Measurements from ENCODE around the gene UBE2D1.

UBE2D1 gene

DNA sequence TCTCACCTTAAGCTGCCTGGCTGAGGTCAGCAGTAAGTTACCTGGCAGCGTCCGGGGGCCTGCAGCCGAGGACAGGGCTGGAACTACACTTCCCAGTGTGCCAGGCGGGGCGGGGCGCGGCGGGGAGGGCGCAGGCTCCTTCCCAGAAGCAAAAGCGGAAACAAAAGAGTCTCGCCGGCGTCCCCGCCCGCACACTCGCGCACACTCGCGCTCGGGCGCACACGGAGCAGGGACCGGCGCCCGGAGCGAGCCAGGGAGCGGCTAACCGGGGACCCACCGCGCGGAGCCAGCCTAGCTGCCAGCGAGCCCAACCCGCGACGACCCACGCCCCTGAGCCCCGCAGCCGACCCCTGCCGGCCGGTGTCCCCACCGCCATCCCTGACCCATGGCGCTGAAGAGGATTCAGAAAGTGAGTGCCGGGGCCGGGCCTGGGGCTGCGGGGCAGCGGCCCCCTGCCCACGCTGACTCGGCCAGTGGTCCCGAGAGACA lies at the start of gene UBE2D1:
Gene UBE2D1 (plus strand): TSS at position 190 of the 489 bp plus-strand sequence. CDS start 196 bp downstream, at position 386.
- DNase-seq = peak; percentile 77

GRCh38 chr10:58291538-58292174 lies 43.1 kb upstream of the UBE2D1 start:
- peak; percentile 64 to 79 for DNase-seq

- no peak for DNase-seq
Measured at GRCh38 chr10:58293989-58294388, 40.8 kb upstream of the UBE2D1 start.

- DNase-seq = peak; percentile 73 to 79
Measured at GRCh38 chr10:58299580-58299979, 35.2 kb upstream of the UBE2D1 start.

GRCh38 chr10:58300676-58301075 lies 34.1 kb upstream of the UBE2D1 start:
- no peak for DNase-seq

DNA sequence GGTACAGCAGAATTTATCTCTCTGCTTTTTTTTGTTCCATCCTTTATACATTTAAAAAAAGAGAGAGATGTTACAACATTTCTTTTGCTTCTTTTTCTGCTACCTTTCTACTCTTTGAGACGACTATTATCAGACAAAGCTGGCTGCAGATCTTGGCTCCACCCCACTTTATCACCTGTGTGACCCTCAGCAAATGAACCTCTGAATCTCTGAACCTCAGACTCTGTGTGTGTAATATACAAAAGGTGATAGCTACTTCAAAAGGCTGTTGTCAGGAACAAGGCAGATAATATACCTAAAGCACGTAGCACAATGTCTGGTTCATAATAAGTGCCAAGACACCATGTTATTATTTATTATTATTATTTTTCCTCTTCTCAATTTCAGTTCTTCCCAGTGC lies 32.6 kb upstream of the UBE2D1 start:
- DNase-seq = no peak

- DNase-seq = no peak
Measured at GRCh38 chr10:58304099-58304633, 30.6 kb upstream of the UBE2D1 start.

GRCh38 chr10:58305821-58306220 lies 29.0 kb upstream of the UBE2D1 start:
- no peak for DNase-seq

DNA sequence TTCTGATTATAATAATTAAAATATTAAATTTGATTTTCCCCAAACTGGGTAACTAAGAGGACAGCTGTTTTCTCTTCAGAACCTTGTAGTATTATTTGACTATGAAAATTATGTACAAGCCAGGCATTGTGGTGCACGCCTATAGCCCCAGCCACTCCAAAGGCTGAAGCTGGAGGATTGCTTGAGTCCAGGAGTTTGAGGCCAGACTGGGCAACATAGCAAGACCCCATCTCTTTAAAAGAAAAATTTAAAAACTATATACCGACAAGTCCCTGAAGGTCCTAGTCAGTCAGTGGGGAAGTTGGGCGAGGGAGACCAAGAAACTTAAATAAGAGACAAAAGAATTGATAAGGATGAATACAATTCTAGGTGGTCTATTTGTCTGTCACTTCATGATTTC lies 27.1 kb upstream of the UBE2D1 start:
- DNase-seq = no peak

DNA sequence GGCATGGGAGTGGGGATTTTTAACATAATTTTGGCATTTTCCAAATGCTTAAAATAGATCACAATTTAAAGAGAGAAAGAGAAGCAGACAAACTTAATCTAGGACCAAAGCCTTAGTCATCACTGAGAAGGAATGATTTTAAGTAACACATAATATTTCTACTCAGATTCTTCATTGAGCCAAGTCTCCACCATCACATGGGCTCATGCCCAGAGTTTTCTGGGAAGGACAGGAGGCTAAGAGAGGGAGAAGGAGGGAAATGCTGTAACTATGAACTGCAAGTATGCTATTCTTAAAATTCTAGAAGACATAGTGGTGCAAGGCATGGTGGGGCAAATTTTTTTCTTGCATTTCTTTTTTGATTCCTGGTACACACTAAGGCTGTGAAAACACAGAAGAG lies 23.8 kb upstream of the UBE2D1 start:
- DNase-seq = no peak

DNA sequence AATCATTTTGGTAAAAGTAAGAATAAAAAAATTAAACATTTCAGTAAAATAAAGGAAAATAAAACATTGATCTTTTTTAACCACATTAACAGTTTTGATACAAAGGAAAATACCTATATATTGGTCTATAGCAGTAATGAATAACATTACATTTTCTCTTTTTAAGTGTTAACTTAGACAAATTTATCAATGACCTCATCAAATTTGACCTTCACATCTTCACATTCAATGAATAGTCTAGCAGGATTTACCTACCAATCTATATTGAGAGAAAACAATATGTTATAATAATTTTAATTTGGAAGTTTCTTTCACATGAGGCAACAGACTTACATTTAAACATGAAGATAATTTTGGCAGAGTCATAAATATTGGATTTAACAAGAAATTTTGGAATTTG lies 17.9 kb upstream of the UBE2D1 start:
- no peak for DNase-seq

DNA sequence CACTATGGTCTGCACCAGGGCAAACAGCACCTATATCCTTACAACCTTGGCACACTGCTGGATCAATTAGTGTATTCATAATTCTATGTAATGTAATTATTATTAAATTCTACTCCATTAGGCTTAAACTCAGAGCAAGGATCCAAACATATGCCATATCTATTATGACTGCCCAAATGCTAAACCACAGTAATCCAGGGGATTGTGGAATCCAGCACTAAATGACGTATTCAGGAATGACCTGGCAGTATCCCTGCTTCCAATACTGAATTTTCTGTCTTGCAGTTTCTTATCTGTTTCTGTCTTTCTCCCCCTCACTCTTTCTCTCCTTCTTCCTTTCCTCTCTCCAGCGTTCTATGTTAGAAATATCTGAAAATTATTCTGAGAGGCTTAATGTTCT lies 16.5 kb upstream of the UBE2D1 start:
- no peak for DNase-seq

- DNase-seq = no peak
Measured at GRCh38 chr10:58319599-58319998, 15.2 kb upstream of the UBE2D1 start.

DNA sequence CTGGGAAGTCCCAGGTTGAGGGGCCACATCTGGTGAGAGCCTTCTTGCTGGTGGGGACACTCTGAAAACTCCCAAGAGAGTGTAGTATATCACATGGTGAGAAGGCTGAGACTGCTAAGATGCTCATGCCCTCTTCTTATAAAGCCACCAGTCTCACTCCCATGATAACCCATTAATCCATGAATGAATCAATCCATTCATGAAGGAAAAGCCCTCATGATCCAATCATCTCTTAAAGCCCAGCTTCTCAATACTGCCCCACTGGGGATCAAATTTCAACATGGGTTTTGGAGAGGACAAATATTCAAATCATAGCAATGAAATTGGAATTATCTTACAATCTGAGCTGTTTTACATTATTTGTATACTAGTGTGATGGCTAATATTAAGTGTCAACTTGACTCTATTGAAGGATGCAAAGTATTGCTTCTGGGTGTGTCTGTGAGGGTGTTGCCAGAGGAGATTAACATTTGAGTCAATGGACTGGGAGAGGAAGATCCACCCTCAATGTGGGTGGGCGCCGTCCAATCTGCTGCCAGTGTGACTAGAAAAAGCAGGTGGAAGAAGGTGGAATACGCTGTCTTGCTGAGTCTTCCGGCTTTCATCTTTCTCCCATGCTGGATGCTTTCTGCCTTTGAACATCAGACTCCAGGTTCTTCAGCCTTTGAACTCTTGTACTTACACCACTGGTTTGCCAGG lies 14.3 kb upstream of the UBE2D1 start:
- no peak for DNase-seq

DNA sequence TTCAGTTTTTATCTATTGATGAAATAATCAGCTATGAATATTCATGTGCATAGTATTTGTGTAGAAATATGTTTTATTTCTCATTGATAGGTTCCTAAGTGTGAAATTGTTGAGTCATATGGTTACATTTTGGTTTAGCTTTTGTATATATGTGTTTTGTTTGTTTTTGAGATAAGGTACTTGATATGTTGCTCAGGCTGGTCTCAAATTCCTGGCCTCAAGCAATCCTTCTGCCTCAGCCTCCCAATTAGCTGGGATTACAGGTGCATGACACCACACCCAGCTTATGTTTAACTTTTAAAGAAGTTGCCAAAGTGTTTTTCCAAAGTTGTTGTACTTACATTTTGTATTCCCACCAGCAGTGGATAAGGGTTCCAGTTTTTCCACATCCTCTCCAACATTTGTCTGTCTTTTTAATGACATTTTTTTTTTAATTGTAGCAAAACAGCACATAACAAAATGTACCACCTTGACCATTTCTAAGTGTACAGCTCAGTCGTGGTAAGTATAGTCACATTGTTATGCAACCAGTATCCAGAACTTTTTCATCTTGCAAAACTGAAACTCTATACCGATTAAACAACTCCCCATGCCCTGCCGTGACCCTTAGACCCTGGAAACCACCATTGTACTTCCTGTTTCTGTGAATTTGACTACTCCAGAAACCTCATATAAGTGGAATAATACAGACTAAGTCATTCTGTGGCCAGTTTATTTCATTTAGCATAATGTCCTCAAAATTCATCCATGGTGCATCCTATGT lies 12.6 kb upstream of the UBE2D1 start:
- DNase-seq = peak; percentile 94 to 95

- DNase-seq = no peak
Measured at GRCh38 chr10:58322835-58323209, 12.0 kb upstream of the UBE2D1 start.

DNA sequence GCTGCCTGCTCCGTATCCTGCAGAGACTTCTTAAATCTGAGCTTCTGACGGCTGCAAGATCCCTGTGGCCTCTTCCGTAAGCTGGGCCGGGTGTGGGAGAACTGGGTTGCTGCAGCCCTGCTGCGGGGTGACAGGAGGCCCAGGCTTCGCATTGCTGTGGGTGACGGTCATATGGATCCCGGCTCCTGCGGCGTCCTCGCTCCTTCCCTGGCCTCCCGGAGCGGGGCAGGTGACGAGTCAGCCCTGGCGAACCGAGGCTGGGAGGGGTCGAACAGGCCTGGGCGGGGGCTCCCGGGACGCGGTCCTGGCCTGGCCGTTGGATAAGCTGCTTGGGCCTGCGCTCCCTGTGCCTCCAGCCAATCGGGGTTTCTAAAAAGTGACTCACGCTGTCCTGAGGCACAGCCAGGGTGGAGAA lies 7.8 kb upstream of the UBE2D1 start:
- DNase-seq = no peak

- DNase-seq = no peak
Measured at GRCh38 chr10:58328233-58328632, 6.6 kb upstream of the UBE2D1 start.

DNA sequence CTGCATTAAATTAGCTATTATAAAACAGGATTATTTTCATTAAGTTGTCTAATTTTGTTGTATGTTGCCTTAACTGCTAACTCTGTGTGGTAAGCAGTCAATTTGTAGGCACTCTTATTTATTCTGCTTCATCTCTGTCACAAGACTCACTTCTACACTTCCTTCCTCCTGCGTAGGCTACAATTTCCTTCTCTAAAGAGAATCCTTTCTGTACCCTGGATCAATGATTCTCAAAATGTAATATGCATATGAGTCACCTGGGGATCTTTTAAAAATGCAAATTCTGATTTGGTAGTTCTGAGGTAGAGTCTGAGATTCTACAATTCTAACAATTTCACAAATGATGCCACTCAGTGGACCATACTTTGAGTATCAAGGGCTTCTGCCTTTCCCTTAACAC lies 4.4 kb upstream of the UBE2D1 start:
- peak; percentile 26 to 45 for DNase-seq

- DNase-seq = peak in 1 of 2 experiments; percentile 5
Measured at GRCh38 chr10:58331646-58332045, 3.2 kb upstream of the UBE2D1 start.

- no peak for DNase-seq
Measured at GRCh38 chr10:58335306-58336005, 650 bp downstream of the UBE2D1 start.

DNA sequence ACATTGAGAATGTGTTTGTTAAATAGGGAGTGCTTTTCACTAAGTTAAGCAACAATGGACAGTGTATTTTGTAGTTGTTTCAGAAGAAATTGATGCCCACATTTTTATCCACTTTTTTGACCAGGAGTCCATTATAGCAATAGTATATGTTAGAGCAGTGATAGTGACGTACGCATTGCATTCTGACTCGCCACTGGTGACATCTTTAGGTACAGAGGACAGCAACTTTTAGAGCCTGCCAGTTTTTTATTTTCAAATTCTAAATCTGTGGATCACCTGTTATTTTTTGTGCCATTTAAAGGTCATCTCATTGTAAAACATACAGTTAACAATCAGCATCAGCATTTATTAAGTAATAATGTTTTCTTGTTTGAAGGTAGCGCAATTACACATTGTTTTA lies 1.4 kb downstream of the UBE2D1 start:
- no peak for DNase-seq

- no peak for DNase-seq
Measured at GRCh38 chr10:58341422-58341821, 6.6 kb downstream of the UBE2D1 start.

Measured in AML-193 (cell line).